OCI-LY3 (cell line): ENCODE measurements around the gene CHD9.
"Not testable (repeated sequence)": the region's sequence is repeated elsewhere in the genome, so short reads cannot be mapped to it uniquely, and the experiment has no call there.

Source experiments
- H2AFZ ChIP-seq: fragments of 200-600, 300-600 bp; shearing (Covaris generic); 2 replicates; pipeline ENCODE4 v1.6.0; 2014; ENCODE audit warnings: antibody characterized with exemption, low read depth, low read length
- H3K27ac ChIP-seq: fragments of 200-600, 300-600 bp; sonication (generic); 2 replicates; pipeline ENCODE4 v1.5.1; 2014; ENCODE audit warnings: mild to moderate bottlenecking, low read length, moderate library complexity, mixed read lengths
- H3K27me3 ChIP-seq: fragments of 200-600, 300-600 bp; sonication (generic); 2 replicates; pipeline ENCODE4 v1.6.1; 2014; ENCODE audit warnings: low read depth, low read length, mixed read lengths
- H3K36me3 ChIP-seq: fragments of 200-600, 300-600 bp; sonication (generic); replicated peaks from 2 replicates; pipeline ENCODE3; 2014; ENCODE audit warnings: low read depth, low read length, mixed read lengths
- H3K4me1 ChIP-seq: fragments of 300-600, 200-600 bp; sonication (generic); 2 replicates; pipeline ENCODE4 v1.6.1; 2014; ENCODE audit warnings: low read length, mixed read lengths
- H3K4me2 ChIP-seq: fragments of 200-600, 300-600 bp; sonication (generic); 2 replicates; pipeline ENCODE4 v1.6.1; 2014; ENCODE audit warnings: low read length, mixed read lengths
- H3K4me3 ChIP-seq: fragments of 300-600, 200-600 bp; sonication (generic); 2 replicates; pipeline ENCODE4 v1.5.1; 2014; ENCODE audit warnings: antibody characterized with exemption, mild to moderate bottlenecking, low read length, moderate library complexity
- H3K79me2 ChIP-seq: fragments of 300-600, 200-600 bp; shearing (Covaris generic); 2 replicates; pipeline ENCODE4 v1.6.1; 2014; ENCODE audit warnings: mild to moderate bottlenecking, low read length, mixed read lengths
- H3K9ac ChIP-seq: fragments of 300-600, 200-600 bp; shearing (Covaris generic); 2 replicates; pipeline ENCODE4 v1.6.0; 2014; ENCODE audit warnings: mild to moderate bottlenecking, low read length, moderate library complexity
- H3K9me3 ChIP-seq: fragments of 200-600, 300-600 bp; shearing (Covaris generic); 2 replicates; pipeline ENCODE4 v1.6.1; 2014; ENCODE audit warnings: low read length, mixed read lengths; ENCODE audit not compliant: insufficient read depth
- H4K20me1 ChIP-seq: fragments of 200-600, 300-600 bp; sonication (generic); 2 replicates; pipeline ENCODE4 v1.6.1; 2016; ENCODE audit warnings: low read length, mixed read lengths; ENCODE audit not compliant: insufficient read depth
- CTCF ChIP-seq: fragments of 200-600, 300-600 bp; sonication (generic); IDR thresholded peaks from 2 replicates; pipeline ENCODE4 v1.5.1; 2014; ENCODE audit warnings: antibody characterized with exemption, low read length, low read depth
- EZH2phosphoT487 ChIP-seq: fragments of 200-600 bp; shearing (Covaris generic); IDR thresholded peaks from 2 replicates; pipeline ENCODE4 v1.6.1; 2018; ENCODE audit warnings: antibody characterized with exemption, mixed run types, low read depth

CHD9 gene

DNA sequence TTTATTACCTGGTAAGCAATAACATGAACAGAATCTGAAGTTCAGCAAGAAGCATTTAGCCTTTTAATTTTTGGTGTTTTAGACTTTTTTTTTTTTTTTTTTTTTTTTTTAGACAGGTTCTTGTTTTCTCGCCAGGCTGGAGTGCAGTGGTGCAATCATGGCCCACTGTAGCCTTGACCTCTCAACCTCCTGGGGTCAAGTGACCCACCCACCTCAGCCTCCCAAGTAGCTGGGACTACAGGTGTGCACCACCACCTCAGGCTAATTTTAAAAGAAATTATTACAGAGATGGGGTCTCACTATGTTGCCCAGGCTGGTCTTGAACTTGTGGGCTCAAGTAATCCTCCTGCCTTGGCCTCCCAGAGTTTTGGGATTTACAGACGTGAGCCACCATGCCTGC lies 206.5 kb downstream of the CHD9 start:
- no peak overlapping the region for H3K27ac ChIP-seq
- no peaks in the 10 kb centered on the region for H4K20me1 ChIP-seq
- H3K36me3 ChIP-seq: peaks cover 48% of the 10 kb centered on the region
- no peaks in the 10 kb centered on the region for H3K4me1 ChIP-seq
- TF ChIP-seq EZH2phosphoT487 (no peak), CTCF (no peak)
- no peak overlapping the region for H3K4me2 ChIP-seq
- no peak overlapping the region for H3K4me3 ChIP-seq
- H3K27me3 ChIP-seq: no peaks in the 10 kb centered on the region
- no peaks in the 10 kb centered on the region for H3K9me3 ChIP-seq
- no peaks in the 10 kb centered on the region for H3K79me2 ChIP-seq
- no peak overlapping the region for H2AFZ ChIP-seq
- no peak overlapping the region for H3K9ac ChIP-seq

GRCh38 chr16:53262645-53263044 lies 207.9 kb downstream of the CHD9 start:
- H4K20me1 ChIP-seq: no peaks in the 10 kb centered on the region
- H3K27ac ChIP-seq: no peak overlapping the region
- H3K4me3 ChIP-seq: no peak overlapping the region
- no peaks in the 10 kb centered on the region for H3K9me3 ChIP-seq
- TF ChIP-seq CTCF: no peak
- TF ChIP-seq EZH2phosphoT487: no peak
- H3K9ac ChIP-seq: no peak overlapping the region
- H3K4me1 ChIP-seq: no peaks in the 10 kb centered on the region
- no peak overlapping the region for H3K4me2 ChIP-seq
- H3K36me3 ChIP-seq: peaks cover 42% of the 10 kb centered on the region
- no peak overlapping the region for H2AFZ ChIP-seq
- no peaks in the 10 kb centered on the region for H3K27me3 ChIP-seq
- no peaks in the 10 kb centered on the region for H3K79me2 ChIP-seq

GRCh38 chr16:53266156-53266555 lies 211.4 kb downstream of the CHD9 start:
- H3K27me3 ChIP-seq: no peaks in the 10 kb centered on the region
- no peaks in the 10 kb centered on the region for H3K79me2 ChIP-seq
- H3K36me3 ChIP-seq: peaks cover 38% of the 10 kb centered on the region
- no peak overlapping the region for H3K4me3 ChIP-seq
- no peaks in the 10 kb centered on the region for H4K20me1 ChIP-seq
- H3K9ac ChIP-seq: no peak overlapping the region
- no peaks in the 10 kb centered on the region for H3K4me1 ChIP-seq
- H3K9me3 ChIP-seq: no peaks in the 10 kb centered on the region
- no peak overlapping the region for H3K27ac ChIP-seq
- no peak overlapping the region for H2AFZ ChIP-seq
- no peak overlapping the region for H3K4me2 ChIP-seq
- TF ChIP-seq EZH2phosphoT487 (no peak), CTCF (no peak)

DNA sequence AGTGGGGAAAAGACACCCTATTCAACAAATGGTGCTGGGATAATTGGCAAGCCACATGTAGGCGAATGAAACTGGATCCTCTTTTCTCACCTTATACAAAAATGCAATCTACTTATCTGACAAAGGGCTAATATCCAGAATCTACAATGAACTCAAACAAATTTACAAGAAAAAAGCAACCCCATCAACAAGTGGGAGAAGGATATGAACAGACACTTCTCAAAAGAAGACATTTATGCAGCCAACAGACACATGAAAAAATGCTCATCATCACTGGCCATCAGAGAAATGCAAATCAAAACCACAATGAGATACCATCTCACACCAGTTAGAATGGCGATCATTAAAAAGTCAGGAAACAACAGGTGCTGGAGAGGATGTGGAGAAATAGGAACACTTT lies 223.7 kb downstream of the CHD9 start:
- not testable (repeated sequence) for H3K27ac ChIP-seq, H4K20me1 ChIP-seq, H2AFZ ChIP-seq, H3K4me2 ChIP-seq, H3K4me3 ChIP-seq, H3K27me3 ChIP-seq, H3K79me2 ChIP-seq, H3K9me3 ChIP-seq, H3K9ac ChIP-seq, H3K4me1 ChIP-seq
- peaks cover 38% of the 10 kb centered on the region for H3K36me3 ChIP-seq

DNA sequence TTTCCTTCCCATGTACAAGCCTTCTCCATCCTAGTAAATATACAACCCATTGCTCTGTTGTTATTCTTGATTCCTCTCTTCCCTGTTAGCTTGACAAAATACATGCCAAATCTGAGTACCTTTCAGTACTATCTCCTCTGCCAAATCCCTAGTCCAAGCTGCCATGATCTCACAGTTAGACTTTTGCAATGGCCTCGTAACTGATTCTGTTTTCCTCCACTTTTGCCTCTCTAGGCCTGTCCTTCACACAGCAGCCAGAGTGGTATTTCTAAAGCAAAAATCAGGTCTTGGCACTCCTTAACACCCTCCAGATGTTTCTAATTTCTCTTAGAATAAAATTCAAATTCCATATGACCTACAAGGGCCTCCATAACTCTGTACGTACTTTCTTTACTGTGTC lies 226.5 kb downstream of the CHD9 start:
- H2AFZ ChIP-seq: no peak overlapping the region
- H3K9ac ChIP-seq: no peak overlapping the region
- no peaks in the 10 kb centered on the region for H3K79me2 ChIP-seq
- peaks cover 29% of the 10 kb centered on the region for H3K36me3 ChIP-seq
- H3K27ac ChIP-seq: no peak overlapping the region
- TF ChIP-seq CTCF (no peak), EZH2phosphoT487 (no peak)
- H3K4me1 ChIP-seq: no peaks in the 10 kb centered on the region
- H3K27me3 ChIP-seq: no peaks in the 10 kb centered on the region
- H4K20me1 ChIP-seq: peaks cover 4% of the 10 kb centered on the region
- H3K4me2 ChIP-seq: no peak overlapping the region
- no peaks in the 10 kb centered on the region for H3K9me3 ChIP-seq
- no peak overlapping the region for H3K4me3 ChIP-seq
